HTR-8/SVneo (cell line): ENCODE data around the gene LGALS7B.
"Not testable (repeated sequence)": the region's sequence is repeated elsewhere in the genome, so short reads cannot be mapped to it uniquely, and the experiment has no call there.

ENCODE experiments used
- DNase-seq: peaks from one replicate; pipeline ENCODE4 v3.0.0; 2011; ENCODE audit warnings: low spot score, mixed read lengths; ENCODE audit not compliant: insufficient read length
- FAIRE-seq: peaks from 2 replicates; lab custom pipeline; 2011; peaks lifted over from hg19 to GRCh38; lab: Jason Lieb, UNC

LGALS7B gene

GRCh38 chr19:38788478-38789243 lies at the start of gene LGALS7B:
LGALS7B (plus strand) TSS chr19:38789200; CDS start chr19:38789227, 27 bp downstream.
- DNase-seq, result no peak
- FAIRE-seq, result no peak

- no peak for DNase-seq
- no peak for FAIRE-seq
Observed at GRCh38 chr19:38739440-38740256, 49.4 kb upstream of the LGALS7B start.

GRCh38 chr19:38740257-38740592 lies 48.8 kb upstream of the LGALS7B start:
- no peak for DNase-seq
- FAIRE-seq, result no peak

- FAIRE-seq, result no peak
- no peak for DNase-seq
Observed at GRCh38 chr19:38740932-38741331, 48.1 kb upstream of the LGALS7B start.

GRCh38 chr19:38741670-38742069 lies 47.3 kb upstream of the LGALS7B start:
- DNase-seq (no peak), FAIRE-seq (no peak)

- DNase-seq (no peak), FAIRE-seq (no peak)
Observed at GRCh38 chr19:38742296-38742695, 46.7 kb upstream of the LGALS7B start.

- FAIRE-seq (no peak), DNase-seq (no peak)
Observed at GRCh38 chr19:38742906-38743305, 46.1 kb upstream of the LGALS7B start.

GRCh38 chr19:38743394-38744297 lies 45.4 kb upstream of the LGALS7B start:
- FAIRE-seq (no peak), DNase-seq (no peak)

- FAIRE-seq (no peak), DNase-seq (no peak)
Observed at GRCh38 chr19:38744298-38744681, 44.7 kb upstream of the LGALS7B start, which contains the start of gene CAPN12. CAPN12 (minus strand) TSS chr19:38744474; CDS start chr19:38744165, 309 bp downstream.

- no peak for FAIRE-seq
- DNase-seq, result no peak
Observed at GRCh38 chr19:38744874-38745273, 44.1 kb upstream of the LGALS7B start.

GRCh38 chr19:38745316-38745715 lies 43.7 kb upstream of the LGALS7B start:
- peak; percentile 28 for FAIRE-seq
- DNase-seq, result no peak

GRCh38 chr19:38753783-38754182 lies 35.2 kb upstream of the LGALS7B start:
- not testable (repeated sequence) for FAIRE-seq, DNase-seq

- DNase-seq, FAIRE-seq: not testable (repeated sequence)
Observed at GRCh38 chr19:38754196-38754595, 34.8 kb upstream of the LGALS7B start.

GRCh38 chr19:38759590-38760003 lies 29.4 kb upstream of the LGALS7B start:
- FAIRE-seq, result no peak
- DNase-seq, result no peak

- not testable (repeated sequence) for FAIRE-seq, DNase-seq
Observed at GRCh38 chr19:38760805-38761517, 28.0 kb upstream of the LGALS7B start.

- not testable (repeated sequence) for FAIRE-seq
Observed at GRCh38 chr19:38761884-38762389, 27.1 kb upstream of the LGALS7B start.

GRCh38 chr19:38763795-38764220 lies 25.2 kb upstream of the LGALS7B start:
- no peak for DNase-seq
- no peak for FAIRE-seq

More at GRCh38 chr19:38761884-38762389, 27.1 kb upstream of the LGALS7B start:
- DNase-seq, result not testable (repeated sequence)

- FAIRE-seq (no peak), DNase-seq (no peak)
Observed at GRCh38 chr19:38765214-38765613, 23.8 kb upstream of the LGALS7B start.
